Memory B cell (primary cell): ENCODE data around the gene OPN3.

Experiments
- ATAC-seq: fragments of 150-1000 bp; cut with Tn5 transposase; 2 replicates; pipeline ENCODE4 v1.10.0; 2021; ENCODE audit warnings: low read depth, mild to moderate bottlenecking, moderate library complexity
- DNase-seq, 2 donors: peaks; one replicate each; pipeline ENCODE4 v3.0.0; 2022; ENCODE audit warnings: low spot score in 2 of 2
- H3K27ac Mint-ChIP-seq: one replicate; pipeline ENCODE4 v1.8.0; 2022; ENCODE audit warnings: mild to moderate bottlenecking, moderate library complexity, mixed read lengths
- H3K27me3 Mint-ChIP-seq: one replicate; pipeline ENCODE4 v1.8.0; 2022; ENCODE audit warnings: mixed read lengths
- H3K36me3 Mint-ChIP-seq: one replicate; pipeline ENCODE4 v1.8.0; 2022; ENCODE audit warnings: mild to moderate bottlenecking, mixed read lengths
- H3K4me1 Mint-ChIP-seq: one replicate; pipeline ENCODE4 v1.8.0; 2022; ENCODE audit warnings: mixed read lengths
- H3K4me3 Mint-ChIP-seq: one replicate; pipeline ENCODE4 v1.8.0; 2022; ENCODE audit warnings: mild to moderate bottlenecking, moderate library complexity, mixed read lengths
- H3K9me3 Mint-ChIP-seq: one replicate; pipeline ENCODE4 v1.8.0; 2022; ENCODE audit warnings: mixed read lengths

Gene OPN3

DNA sequence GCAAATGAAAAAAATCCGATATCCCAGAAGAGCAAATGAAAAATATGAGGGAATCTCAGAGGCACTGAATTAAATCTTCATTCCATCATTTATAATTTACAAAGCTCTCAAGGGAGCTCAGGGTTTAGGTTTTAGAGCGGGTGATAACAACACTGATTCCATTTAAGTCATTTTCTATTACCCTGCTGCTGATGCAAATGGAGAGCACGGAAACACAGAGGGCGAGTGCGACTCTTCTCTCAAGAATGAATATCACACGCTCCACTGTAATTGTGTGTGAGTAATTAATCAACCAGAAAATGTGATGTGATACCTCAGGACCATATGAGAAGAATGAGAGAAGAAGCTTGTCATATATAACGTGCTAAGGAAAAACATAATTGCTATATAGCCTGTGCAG, 22.7 kb downstream of the OPN3 start:
- ATAC-seq: no peak
- Mint-ChIP-seq H3K27ac (peak overlapping the region; percentile 62), H3K4me1 (peaks cover 17% of the 10 kb centered on the region), H3K4me3 (no peak overlapping the region), H3K36me3 (peaks cover 11% of the 10 kb centered on the region), H3K27me3 (no peaks in the 10 kb centered on the region), H3K9me3 (no peaks in the 10 kb centered on the region)
- no peak for DNase-seq

DNA sequence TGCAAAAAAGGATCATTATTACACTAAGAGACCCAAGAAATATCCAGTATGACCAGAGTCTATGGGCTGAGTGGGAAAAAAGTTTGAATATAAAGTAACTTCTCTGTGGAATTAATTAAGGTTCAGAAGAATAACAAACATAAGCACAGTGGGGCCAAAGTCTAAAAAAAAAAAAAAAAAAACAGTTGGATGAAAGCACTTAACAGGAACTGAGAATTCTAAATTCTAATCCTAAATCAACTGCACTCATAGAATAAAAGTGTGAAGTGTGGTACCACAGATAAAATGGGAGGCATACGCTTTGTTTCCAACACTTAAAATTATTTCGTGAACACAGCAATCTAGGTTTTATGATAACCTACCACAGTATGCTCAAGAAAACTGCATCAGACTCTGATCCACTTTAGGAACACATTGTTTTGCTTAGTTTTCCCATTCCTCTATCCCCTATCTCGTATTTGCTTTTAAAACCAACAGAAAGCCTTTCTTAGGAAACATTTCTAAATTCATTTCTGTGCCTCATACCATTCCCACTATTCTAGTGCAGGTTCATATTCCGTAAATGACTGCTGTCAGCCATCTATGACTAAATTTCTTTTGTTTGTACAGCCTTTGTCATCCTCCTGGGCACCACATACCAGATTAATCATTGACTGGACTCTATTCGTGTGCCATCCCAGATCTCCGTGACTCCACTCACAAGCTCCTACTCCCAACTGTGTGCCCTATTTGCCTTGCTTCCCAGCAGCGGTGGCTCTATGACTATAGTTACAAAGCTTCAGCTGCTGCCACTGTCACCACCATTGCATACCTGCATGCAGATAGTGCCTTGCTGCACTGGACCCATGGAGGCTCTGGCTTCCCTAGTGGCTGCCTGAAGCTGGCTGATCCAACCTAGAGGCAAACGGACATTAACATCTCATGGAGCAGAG, 24.9 kb downstream of the OPN3 start:
- peaks cover 17% of the 10 kb centered on the region for H3K4me1 Mint-ChIP-seq
- H3K4me3 Mint-ChIP-seq: no peak overlapping the region
- no peak overlapping the region for H3K27ac Mint-ChIP-seq
- H3K9me3 Mint-ChIP-seq: no peaks in the 10 kb centered on the region
- DNase-seq (no peak), ATAC-seq (no peak)
- peaks cover 7% of the 10 kb centered on the region for H3K36me3 Mint-ChIP-seq
- no peaks in the 10 kb centered on the region for H3K27me3 Mint-ChIP-seq

DNA sequence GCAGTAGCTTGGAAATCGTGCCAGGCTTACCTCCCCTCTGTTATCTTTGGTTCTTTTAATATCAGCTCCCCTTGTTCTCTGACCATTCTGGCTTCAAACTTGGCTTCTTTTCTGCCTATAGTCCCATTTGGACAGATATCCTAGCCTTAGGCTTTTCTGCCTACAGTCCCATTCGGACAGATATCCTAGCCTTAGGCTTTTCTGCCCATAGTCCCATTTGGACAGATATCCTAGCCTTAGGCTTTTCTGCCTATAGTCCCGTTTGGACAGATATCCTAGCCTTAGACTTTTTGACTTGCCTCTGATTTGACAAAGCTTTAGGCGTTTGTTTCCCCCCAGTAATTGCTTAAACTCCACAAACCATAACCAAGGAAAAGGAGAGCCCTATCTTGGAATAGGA, 25.6 kb downstream of the OPN3 start:
- Mint-ChIP-seq H3K36me3 (peaks cover 7% of the 10 kb centered on the region), H3K4me1 (peaks cover 17% of the 10 kb centered on the region), H3K27ac (no peak overlapping the region), H3K27me3 (no peaks in the 10 kb centered on the region), H3K9me3 (no peaks in the 10 kb centered on the region), H3K4me3 (no peak overlapping the region)
- DNase-seq: no peak
- no peak for ATAC-seq

DNA sequence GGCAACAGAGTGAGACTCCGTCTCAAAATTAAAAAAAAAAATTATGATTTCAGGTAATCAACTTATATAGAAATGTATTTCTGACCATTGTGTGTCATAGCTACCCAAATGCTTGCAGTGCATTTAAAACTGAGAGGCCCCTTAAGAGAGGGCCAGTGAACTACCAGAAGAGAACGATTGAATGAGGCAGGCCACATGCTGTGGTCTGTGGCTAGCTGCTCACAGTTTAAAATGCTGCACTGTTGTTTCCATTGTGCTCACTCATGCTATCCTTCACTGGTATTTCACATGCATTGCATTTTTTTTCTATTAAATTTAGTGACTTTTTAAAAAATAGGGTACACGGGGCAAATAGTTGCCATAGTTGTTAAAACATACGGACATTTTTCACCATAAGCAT, 26.0 kb downstream of the OPN3 start:
- Mint-ChIP-seq H3K27ac (no peak overlapping the region), H3K4me3 (no peak overlapping the region), H3K27me3 (no peaks in the 10 kb centered on the region), H3K36me3 (peaks cover 7% of the 10 kb centered on the region), H3K9me3 (no peaks in the 10 kb centered on the region), H3K4me1 (peaks cover 17% of the 10 kb centered on the region)
- DNase-seq: no peak
- ATAC-seq: no peak

DNA sequence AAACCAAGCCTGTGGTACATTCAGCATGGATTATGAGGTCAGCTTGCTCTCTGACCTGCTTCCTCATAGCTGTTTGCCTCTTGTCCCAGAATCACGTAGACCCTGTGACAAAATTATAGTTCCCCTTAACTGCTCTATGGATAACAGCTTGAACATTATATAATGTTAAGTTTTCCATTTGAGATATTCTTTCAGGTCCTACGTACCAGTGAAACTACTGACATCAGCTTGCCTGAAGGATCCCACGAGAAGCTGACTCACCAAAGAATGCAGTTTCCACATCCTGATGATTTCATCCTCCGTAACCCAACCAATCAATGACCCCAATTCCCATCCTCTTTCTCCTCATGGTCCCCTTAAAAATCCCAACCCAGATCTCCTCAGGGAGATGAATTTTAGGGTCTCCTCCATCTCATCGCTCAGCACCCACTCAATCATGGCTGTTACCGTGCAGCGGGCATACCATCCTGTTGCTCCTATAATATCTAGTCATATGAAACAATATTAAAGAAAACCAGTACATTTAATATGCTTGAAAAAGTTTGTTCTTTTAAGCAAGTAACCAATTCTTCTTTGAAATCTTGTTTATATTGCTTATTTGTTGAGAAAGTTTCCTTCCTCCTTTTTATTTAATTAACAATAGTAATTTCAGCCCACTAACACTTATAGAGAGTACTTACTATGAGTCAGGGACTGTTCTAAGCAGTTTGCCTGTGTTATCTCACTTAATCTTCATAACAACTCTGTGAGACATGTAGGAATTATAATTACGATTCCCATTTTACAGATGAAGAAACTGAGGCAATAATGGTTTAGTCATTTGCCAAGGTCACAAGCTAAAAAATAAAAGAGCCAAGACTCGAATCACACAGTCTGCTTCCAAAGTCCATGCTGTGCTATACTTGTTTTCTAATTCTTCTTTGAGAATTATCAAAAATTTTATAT, 27.4 kb downstream of the OPN3 start:
- Mint-ChIP-seq H3K9me3 (no peaks in the 10 kb centered on the region), H3K27me3 (no peaks in the 10 kb centered on the region), H3K4me3 (no peak overlapping the region), H3K4me1 (peaks cover 18% of the 10 kb centered on the region), H3K27ac (no peak overlapping the region), H3K36me3 (peaks cover 5% of the 10 kb centered on the region)
- DNase-seq (no peak), ATAC-seq (no peak)

DNA sequence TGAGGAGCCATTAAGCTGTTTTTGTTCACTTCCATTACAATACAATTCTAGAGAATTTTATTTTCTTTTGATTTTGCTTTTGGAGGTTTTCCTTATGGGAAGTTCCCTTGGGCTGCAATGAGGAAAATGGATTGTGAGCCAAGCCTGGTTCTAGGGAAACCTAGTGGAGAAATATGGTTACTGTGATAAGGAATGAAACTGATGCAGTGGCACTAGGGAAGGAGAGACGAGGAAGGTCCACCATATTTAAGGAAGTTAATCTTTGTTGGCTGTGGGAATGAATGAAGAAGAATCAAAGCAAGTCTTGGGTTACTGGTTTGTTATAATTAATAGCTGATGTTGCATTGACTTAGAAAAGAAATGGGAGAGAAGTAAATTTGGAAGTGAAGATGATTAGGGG, 28.4 kb downstream of the OPN3 start:
- Mint-ChIP-seq H3K4me1 (peaks cover 21% of the 10 kb centered on the region), H3K27me3 (no peaks in the 10 kb centered on the region), H3K36me3 (peaks cover 4% of the 10 kb centered on the region), H3K4me3 (no peak overlapping the region), H3K27ac (no peak overlapping the region), H3K9me3 (no peaks in the 10 kb centered on the region)
- no peak for ATAC-seq
- DNase-seq: no peak

DNA sequence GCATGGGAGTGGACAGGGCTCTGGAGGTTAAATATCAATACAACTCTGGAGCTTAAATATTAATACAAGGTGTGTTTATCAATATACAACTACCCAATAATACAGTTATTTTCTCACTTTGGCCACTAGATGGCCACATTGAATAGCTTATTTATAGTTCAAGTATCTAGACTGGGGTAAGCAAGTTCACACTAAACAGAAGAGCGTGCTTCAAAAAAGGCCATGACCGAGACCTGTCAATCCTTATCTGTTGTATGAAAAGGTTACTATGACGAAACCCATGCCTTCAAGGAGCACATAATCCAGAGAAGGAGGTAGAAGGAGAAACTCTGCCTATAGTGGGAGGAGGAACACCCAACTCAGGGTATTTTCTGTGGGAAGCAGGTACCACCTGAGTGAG, 29.1 kb downstream of the OPN3 start:
- ATAC-seq: peak; percentile 92
- Mint-ChIP-seq H3K27ac (no peak overlapping the region), H3K4me3 (no peak overlapping the region), H3K27me3 (no peaks in the 10 kb centered on the region), H3K9me3 (no peaks in the 10 kb centered on the region), H3K36me3 (peaks cover 4% of the 10 kb centered on the region), H3K4me1 (peaks cover 17% of the 10 kb centered on the region)
- peak in 1 of 2 donors; percentile 46 for DNase-seq

DNA sequence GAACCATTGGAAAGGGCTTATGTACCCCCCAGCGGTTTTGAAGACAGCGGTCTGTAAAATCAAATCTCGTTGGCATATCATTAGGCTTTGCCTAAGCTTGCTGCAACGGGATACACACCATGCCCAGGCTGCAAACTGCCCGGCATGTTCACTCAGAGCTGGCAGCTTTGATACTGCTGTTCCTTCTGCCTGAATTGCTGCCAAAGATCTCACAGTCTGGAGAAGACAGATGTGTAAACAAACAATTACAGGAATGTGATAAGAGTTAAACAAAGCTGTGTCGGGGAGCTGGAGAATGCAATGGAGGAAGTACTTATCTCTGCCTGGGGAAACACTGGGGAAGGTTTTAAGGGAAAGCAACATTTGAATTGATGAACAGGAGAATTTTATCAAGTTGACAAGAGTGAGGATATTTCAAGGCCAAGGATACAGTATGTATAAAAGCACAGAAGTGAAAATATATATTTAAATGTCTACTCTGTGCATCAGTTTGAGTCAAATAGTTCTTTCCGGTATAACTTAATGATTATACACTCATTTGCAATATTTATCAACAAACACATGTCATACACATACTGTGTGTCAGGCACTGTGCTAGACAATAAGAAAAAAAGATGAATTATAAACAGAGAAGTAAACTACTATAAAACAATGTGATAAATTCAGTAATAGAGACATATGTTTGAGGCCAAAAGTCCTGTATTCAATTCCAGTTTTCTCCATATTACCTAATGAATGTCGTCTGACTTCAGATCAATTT, 29.9 kb downstream of the OPN3 start:
- Mint-ChIP-seq H3K9me3 (no peaks in the 10 kb centered on the region), H3K27ac (no peak overlapping the region), H3K27me3 (no peaks in the 10 kb centered on the region), H3K4me3 (no peak overlapping the region), H3K4me1 (peaks cover 13% of the 10 kb centered on the region), H3K36me3 (peaks cover 5% of the 10 kb centered on the region)
- no peak for DNase-seq
- ATAC-seq: no peak

DNA sequence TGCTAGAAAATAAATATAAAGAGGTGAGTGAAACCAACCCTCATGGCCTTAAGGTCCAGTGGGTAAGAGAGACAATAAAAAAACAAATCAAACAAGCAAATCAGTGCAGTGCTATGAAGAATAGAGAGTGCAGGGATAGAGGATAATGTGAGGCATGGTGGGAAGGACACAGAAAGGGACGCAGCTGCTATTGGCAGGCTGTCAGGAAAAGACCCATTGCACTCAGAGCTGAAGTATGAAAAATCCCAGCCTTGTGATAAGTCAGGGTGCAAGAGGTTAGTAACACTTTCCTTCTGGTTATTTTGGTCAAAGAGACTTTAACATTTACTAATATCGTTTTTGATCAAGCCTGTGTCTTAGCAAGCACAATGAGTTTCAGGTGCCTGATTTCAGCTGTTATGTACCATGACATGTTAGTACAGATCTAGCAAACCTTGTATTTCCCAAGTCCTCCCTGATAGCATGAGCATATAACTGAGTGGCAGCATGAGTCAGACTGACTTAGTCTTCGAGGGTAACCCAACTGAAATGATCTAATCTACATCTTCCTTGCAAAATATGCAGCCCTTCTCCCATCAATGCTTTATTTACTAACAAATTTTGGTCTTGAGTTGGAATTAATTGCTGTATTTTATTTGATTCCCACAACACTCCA, 31.7 kb downstream of the OPN3 start:
- Mint-ChIP-seq H3K4me1 (peaks cover 14% of the 10 kb centered on the region), H3K36me3 (peaks cover 11% of the 10 kb centered on the region), H3K4me3 (no peak overlapping the region), H3K27me3 (no peaks in the 10 kb centered on the region), H3K27ac (peak overlapping the region; percentile 33), H3K9me3 (no peaks in the 10 kb centered on the region)
- DNase-seq (no peak), ATAC-seq (no peak)

DNA sequence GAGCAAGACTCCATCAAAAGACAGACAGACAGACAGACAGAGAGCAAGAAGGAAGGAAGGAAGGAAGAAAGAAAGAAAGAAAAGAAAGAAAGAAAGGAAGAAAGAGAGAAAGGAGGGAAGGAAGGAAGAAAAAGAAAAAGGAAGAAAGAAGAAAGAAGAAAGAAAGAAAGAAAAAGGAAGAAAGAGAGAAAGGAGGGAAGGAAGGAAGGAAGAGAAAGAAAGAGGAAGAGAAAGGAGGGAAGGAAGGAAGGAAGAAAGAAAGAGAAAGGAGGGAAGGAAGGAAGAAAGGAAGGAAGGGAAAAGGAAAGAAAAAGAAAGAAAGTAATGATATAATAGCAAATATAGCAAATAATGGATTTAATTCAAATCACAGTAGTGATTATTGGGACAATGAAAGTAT, 32.7 kb downstream of the OPN3 start:
- H3K27ac Mint-ChIP-seq: peak overlapping the region; percentile 73
- H3K9me3 Mint-ChIP-seq: no peaks in the 10 kb centered on the region
- DNase-seq (no peak), ATAC-seq (no peak)
- H3K27me3 Mint-ChIP-seq: no peaks in the 10 kb centered on the region
- no peak overlapping the region for H3K4me3 Mint-ChIP-seq
- peaks cover 21% of the 10 kb centered on the region for H3K36me3 Mint-ChIP-seq
- H3K4me1 Mint-ChIP-seq: peaks cover 20% of the 10 kb centered on the region

DNA sequence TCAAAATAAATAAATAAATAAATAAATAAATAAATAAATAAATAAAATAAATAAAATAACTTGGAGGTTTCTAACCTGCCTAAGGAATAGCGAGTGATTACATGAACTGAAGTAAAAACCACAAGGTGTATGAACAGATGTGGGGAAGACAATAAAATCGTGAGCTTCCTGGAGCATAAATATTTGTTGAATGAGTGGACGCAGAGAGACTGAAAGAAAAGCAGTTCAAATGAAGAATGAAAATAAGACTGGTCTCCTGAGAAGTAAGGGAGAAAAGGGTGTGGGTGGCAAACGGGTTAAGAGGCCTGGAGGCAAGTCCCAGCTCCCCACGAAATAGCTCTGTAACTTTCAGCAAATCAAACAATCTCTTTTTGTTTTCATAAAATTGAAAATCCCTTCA, 33.6 kb downstream of the OPN3 start:
- Mint-ChIP-seq H3K36me3 (peaks cover 29% of the 10 kb centered on the region), H3K27me3 (no peaks in the 10 kb centered on the region), H3K9me3 (no peaks in the 10 kb centered on the region), H3K27ac (no peak overlapping the region), H3K4me1 (peaks cover 20% of the 10 kb centered on the region), H3K4me3 (no peak overlapping the region)
- no peak for ATAC-seq
- no peak for DNase-seq

DNA sequence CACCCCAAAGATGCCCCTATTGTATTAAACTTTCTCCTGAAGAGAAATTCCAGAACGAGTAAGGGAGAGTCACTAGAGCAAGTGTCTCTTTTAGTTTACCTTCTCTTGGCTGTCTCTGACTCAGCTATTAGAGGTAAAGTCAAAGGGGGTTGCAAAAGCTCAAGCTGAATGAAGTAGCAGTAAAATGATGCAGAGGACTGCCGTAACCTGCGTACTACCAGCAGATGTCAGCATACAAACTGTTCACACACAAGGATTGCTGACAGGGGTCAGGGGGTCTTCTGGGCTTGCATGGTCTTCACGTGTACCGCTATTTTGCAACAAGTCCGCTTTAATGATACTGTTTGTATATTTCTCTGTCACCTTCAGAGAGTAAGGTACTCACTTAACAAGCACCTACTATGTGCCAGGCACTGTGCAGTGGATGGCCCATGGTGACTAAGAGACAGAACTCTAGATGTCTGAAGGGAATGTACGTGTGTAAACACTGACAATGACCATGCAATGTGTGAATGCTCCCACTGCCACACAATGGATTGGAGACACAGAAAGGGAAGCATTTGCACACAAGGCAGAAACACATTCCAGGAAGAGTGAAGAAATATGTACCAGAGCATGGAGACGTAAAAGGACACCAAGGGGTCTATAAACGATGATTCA, 34.9 kb downstream of the OPN3 start:
- DNase-seq (no peak), ATAC-seq (no peak)
- H3K36me3 Mint-ChIP-seq: peaks cover 33% of the 10 kb centered on the region
- no peak overlapping the region for H3K27ac Mint-ChIP-seq
- no peaks in the 10 kb centered on the region for H3K27me3 Mint-ChIP-seq
- H3K4me1 Mint-ChIP-seq: peaks cover 27% of the 10 kb centered on the region
- H3K4me3 Mint-ChIP-seq: no peak overlapping the region
- no peaks in the 10 kb centered on the region for H3K9me3 Mint-ChIP-seq

DNA sequence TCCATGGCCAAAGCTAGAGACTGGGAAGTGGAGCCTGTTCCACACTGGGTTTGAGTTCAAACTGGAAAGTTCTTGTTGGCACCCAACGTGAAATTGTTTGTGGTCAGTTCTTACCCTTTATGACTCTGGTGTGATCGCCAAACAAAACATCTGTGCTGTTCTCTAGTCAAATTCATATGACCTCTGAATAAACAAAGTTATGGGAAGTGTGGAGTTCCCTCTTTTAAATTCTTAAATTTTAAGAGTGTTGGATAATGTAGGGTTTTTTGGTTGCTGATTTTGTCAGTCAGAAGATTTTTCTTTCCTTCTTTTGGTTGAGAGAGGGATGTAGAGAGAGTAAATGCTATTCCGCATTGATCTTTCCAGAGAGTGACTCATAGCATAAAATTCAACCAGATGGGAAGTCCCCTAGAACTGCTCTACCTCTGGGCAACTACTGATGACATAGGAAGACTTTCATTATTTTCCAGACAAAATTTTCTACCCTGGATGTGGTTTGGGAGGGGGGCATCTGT, 36.4 kb downstream of the OPN3 start:
- peaks cover 27% of the 10 kb centered on the region for H3K4me1 Mint-ChIP-seq
- peaks cover 33% of the 10 kb centered on the region for H3K36me3 Mint-ChIP-seq
- no peaks in the 10 kb centered on the region for H3K9me3 Mint-ChIP-seq
- DNase-seq (no peak), ATAC-seq (no peak)
- H3K27me3 Mint-ChIP-seq: no peaks in the 10 kb centered on the region
- no peak overlapping the region for H3K4me3 Mint-ChIP-seq
- H3K27ac Mint-ChIP-seq: no peak overlapping the region
